CD14-positive monocyte (primary cell): ENCODE results near the gene UGT1A8. TPM values are rescaled to one million over a fixed set of nuclear protein-coding genes. Genes with fewer than 3 reads are reported as not detected.

Source experiments
- DNase-seq, 3 donors: peaks; one replicate each; pipeline ENCODE4 v3.0.0-alpha.2; 2011 to 2022
- H2AFZ ChIP-seq: 2 replicates; pipeline ENCODE4 v1.6.0; 2012; ENCODE audit warnings: mild to moderate bottlenecking, low read depth, low read length, inconsistent platforms; ENCODE audit not compliant: insufficient read depth, poor library complexity, severe bottlenecking
- H3K27ac ChIP-seq, 2 donors: 1 replicate in 1 of 2; 2 replicates in 1 of 2; pipeline ENCODE4 v1.5.1; 2012 to 2013; ENCODE audit warnings: low read length in 2 of 2, control low read depth in 1 of 2, inconsistent platforms in 1 of 2, low read depth in 1 of 2, mild to moderate bottlenecking in 1 of 2
- H3K27me3 ChIP-seq, 2 donors: one replicate each; pipeline versions ENCODE4 v1.6.0 to v1.6.1; 2011 to 2013; ENCODE audit warnings: low read length in 2 of 2; ENCODE audit not compliant: control insufficient read depth in 2 of 2, insufficient read depth in 2 of 2
- H3K36me3 ChIP-seq, 2 donors: replicated peaks in 1 of 2; 1 replicate in 1 of 2; 2 replicates in 1 of 2; pipeline versions ENCODE4 v1.5.1 to v1.6.1; 2012 to 2013; ENCODE audit warnings: low read length in 2 of 2, control low read depth in 1 of 2, inconsistent platforms in 1 of 2, mild to moderate bottlenecking in 1 of 2; ENCODE audit not compliant: insufficient read depth in 2 of 2, control insufficient read depth in 1 of 2
- H3K4me1 ChIP-seq, 2 donors: 1 replicate in 1 of 2; 2 replicates in 1 of 2; pipeline versions ENCODE4 v1.5.1 to v1.6.1; 2012 to 2013; ENCODE audit warnings: low read length in 2 of 2, control low read depth in 1 of 2, inconsistent platforms in 1 of 2, mild to moderate bottlenecking in 1 of 2, moderate library complexity in 1 of 2; ENCODE audit not compliant: insufficient read depth in 2 of 2, control insufficient read depth in 1 of 2
- H3K4me2 ChIP-seq: replicated peaks from 2 replicates; pipeline ENCODE3; 2012; ENCODE audit warnings: low read length, moderate library complexity, mild to moderate bottlenecking; ENCODE audit not compliant: poor library complexity, severe bottlenecking; ENCODE audit errors: extremely low read depth
- H3K4me3 ChIP-seq, 3 experiments: fragments of 200-600 bp in 1 of 3; sonication (generic) in 1 of 3; replicated peaks in 1 of 3; 1 replicate in 2 of 3; 2 replicates in 1 of 3; pipeline ENCODE4 v1.5.1; 2011 to 2013; ENCODE audit warnings: low read length in 3 of 3, mild to moderate bottlenecking in 3 of 3, control low read depth in 2 of 3, low read depth in 2 of 3, inconsistent platforms in 1 of 3, moderate library complexity in 1 of 3
- H3K79me2 ChIP-seq: 2 replicates; pipeline ENCODE4 v1.6.0; 2012; ENCODE audit warnings: mild to moderate bottlenecking, control low read depth, inconsistent platforms, low read length, moderate library complexity; ENCODE audit not compliant: insufficient read depth
- H3K9ac ChIP-seq: 2 replicates; pipeline ENCODE4 v1.6.0; 2017; ENCODE audit warnings: low read length, mild to moderate bottlenecking; ENCODE audit not compliant: insufficient read depth, poor library complexity, severe bottlenecking
- H3K9me3 ChIP-seq, 2 donors: replicated peaks in 1 of 2; 1 replicate in 1 of 2; 2 replicates in 1 of 2; pipeline versions ENCODE4 v1.5.1 to v1.6.1; 2012 to 2013; ENCODE audit warnings: low read length in 2 of 2, control low read depth in 1 of 2; ENCODE audit not compliant: control insufficient read depth in 1 of 2, insufficient read depth in 1 of 2
- H4K20me1 ChIP-seq: 2 replicates; pipeline ENCODE4 v1.6.0; 2012; ENCODE audit warnings: mild to moderate bottlenecking, low read length, control low read depth, moderate library complexity; ENCODE audit not compliant: insufficient read depth
- H3K27ac Mint-ChIP-seq, 7 donors: one replicate each; pipeline ENCODE4 v1.8.0; 2020; ENCODE audit warnings: mild to moderate bottlenecking in 7 of 7, mixed read lengths in 7 of 7, moderate library complexity in 6 of 7, inconsistent platforms in 2 of 7
- H3K27me3 Mint-ChIP-seq, 3 donors: one replicate each; pipeline ENCODE4 v1.8.0; 2021 to 2022; ENCODE audit warnings: low read depth in 3 of 3, mild to moderate bottlenecking in 3 of 3, mixed read lengths in 3 of 3, moderate library complexity in 3 of 3, inconsistent platforms in 1 of 3
- H3K36me3 Mint-ChIP-seq, 2 donors: one replicate each; pipeline ENCODE4 v1.8.0; 2020; ENCODE audit warnings: mixed read lengths in 2 of 2, inconsistent platforms in 1 of 2, mild to moderate bottlenecking in 1 of 2
- H3K4me1 Mint-ChIP-seq: one replicate; pipeline ENCODE4 v1.8.0; 2020; ENCODE audit warnings: mild to moderate bottlenecking, mixed read lengths
- H3K4me3 Mint-ChIP-seq, 2 donors: one replicate each; pipeline ENCODE4 v1.8.0; 2020; ENCODE audit warnings: mild to moderate bottlenecking in 2 of 2, mixed read lengths in 2 of 2, moderate library complexity in 1 of 2
- H3K9me3 Mint-ChIP-seq, 7 donors: one replicate each; pipeline ENCODE4 v1.8.0; 2020 to 2022; ENCODE audit warnings: mixed read lengths in 7 of 7, mild to moderate bottlenecking in 6 of 7, moderate library complexity in 6 of 7, inconsistent platforms in 2 of 7
- WGBS: methylation state at CpG from one replicate; pipeline ENCODE4 v1.1.5; 2013; ENCODE audit warnings: missing lambda C conversion rate; ENCODE audit not compliant: insufficient coverage; 5-methylcytosine and 5-hydroxymethylcytosine counted together
- intact Hi-C, 2 donors: fragments of 100-400 bp; cut with micrococcal nuclease; formaldehyde crosslinking; loops; one replicate each; pipeline versions ENCODE4 v1.15.0 to v1.15.1; 2023
- polyA plus RNA-seq, 3 donors: library from polyadenylated mRNA; depleted of rRNA in 1 of 3; unstranded in 2 of 3; stranded (reverse) in 1 of 3; fragments of 300-500 nt in 2 of 3; fragments of >200 nt in 1 of 3; fragmentation: Illumina TruSeq in 2 of 3; gene quantifications; 1 replicate in 2 of 3; 2 replicates in 1 of 3; pipeline ENCODE4 v1.2.3, GENCODE V29; 2012 to 2021
- TF ChIP-seq, protein P1 (sequence below): fragments of 200-600 bp; IDR thresholded peaks from one replicate; pipeline ENCODE4 v1.8.0; 2022; ENCODE audit warnings: antibody characterized with exemption, mild to moderate bottlenecking

Gene UGT1A8
- polyA plus RNA-seq, 3 donors, result not detected

DNA sequence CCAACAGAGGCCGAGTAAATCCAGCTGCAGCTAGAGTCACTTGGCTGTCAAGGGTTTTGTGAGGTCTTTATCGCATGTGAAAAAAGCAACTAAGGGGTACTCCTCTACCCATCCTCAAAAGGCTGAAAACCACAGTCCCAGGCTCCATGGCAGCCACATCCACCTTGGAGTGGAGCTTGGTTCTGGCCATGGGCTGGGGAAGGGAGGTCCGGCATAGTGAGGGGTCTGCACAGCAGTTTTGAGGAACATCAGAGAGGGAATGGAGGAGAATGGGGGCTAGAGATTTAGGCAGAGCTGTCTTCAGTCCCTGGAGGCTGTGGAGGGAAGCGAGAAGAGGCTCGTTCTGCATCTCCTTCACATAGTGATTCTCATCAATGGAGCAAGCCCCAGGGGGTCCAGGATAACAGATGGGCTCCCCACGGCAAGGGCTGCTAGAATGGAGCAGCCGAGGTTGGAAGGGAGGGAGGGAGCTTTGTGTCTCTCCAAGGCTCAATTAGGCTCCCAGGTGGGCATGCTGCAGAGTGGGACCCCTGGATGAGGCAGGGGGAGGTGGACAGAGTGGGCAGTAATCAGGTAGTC, 181.7 kb downstream of the UGT1A8 start:
- H3K79me2 ChIP-seq, result no peaks in the 10 kb centered on the region
- Mint-ChIP-seq H3K27ac (no peak overlapping the region), H3K27me3 (peaks cover 3 to 10% (median 5%) of the 10 kb centered on the region in 3 donors), H3K36me3 (no peaks in the 10 kb centered on the region), H3K4me3 (no peak overlapping the region), H3K4me1 (no peaks in the 10 kb centered on the region), H3K9me3 (peaks cover 0 to 3% (median 0%) of the 10 kb centered on the region in 7 donors)
- no peak overlapping the region for H2AFZ ChIP-seq
- DNase-seq, result no peak
- H3K9ac ChIP-seq, result no peak overlapping the region
- H3K27me3 ChIP-seq, result no peaks in the 10 kb centered on the region
- no peaks in the 10 kb centered on the region for H3K9me3 ChIP-seq
- H3K4me3 ChIP-seq, result no peak overlapping the region
- H3K36me3 ChIP-seq, result no peaks in the 10 kb centered on the region
- no peaks in the 10 kb centered on the region for H3K4me1 ChIP-seq
- TF ChIP-seq, protein P1, sequence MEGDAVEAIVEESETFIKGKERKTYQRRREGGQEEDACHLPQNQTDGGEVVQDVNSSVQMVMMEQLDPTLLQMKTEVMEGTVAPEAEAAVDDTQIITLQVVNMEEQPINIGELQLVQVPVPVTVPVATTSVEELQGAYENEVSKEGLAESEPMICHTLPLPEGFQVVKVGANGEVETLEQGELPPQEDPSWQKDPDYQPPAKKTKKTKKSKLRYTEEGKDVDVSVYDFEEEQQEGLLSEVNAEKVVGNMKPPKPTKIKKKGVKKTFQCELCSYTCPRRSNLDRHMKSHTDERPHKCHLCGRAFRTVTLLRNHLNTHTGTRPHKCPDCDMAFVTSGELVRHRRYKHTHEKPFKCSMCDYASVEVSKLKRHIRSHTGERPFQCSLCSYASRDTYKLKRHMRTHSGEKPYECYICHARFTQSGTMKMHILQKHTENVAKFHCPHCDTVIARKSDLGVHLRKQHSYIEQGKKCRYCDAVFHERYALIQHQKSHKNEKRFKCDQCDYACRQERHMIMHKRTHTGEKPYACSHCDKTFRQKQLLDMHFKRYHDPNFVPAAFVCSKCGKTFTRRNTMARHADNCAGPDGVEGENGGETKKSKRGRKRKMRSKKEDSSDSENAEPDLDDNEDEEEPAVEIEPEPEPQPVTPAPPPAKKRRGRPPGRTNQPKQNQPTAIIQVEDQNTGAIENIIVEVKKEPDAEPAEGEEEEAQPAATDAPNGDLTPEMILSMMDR, result no peak
- 47% methylated on average over 3 of the region's 7 CpGs for WGBS
- H3K27ac ChIP-seq, result no peak overlapping the region
- no peak overlapping the region for H3K4me2 ChIP-seq
- intact Hi-C loops, result no loop called here
- H4K20me1 ChIP-seq, result no peaks in the 10 kb centered on the region

DNA sequence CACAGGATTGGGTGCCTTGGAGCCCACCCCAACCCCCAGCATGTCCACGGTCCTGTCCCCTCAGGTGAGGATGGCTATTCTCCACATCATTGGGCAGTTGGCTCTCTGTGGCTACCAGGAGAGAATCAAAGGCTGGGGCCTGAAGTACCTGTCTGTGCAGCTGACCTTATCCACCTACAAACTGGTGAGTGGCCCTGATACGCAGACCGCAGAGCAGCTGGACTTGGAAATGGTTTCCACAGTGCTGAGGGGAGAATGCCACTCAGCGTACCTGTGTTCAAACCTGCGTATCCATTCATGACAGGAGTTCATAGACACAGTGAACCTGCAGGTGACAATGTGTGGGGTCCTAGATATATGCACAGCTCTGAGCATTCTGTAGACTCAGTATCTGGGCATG, 182.3 kb downstream of the UGT1A8 start:
- Mint-ChIP-seq H3K4me1 (no peaks in the 10 kb centered on the region), H3K27me3 (peaks cover 3 to 9% (median 5%) of the 10 kb centered on the region in 3 donors), H3K4me3 (no peak overlapping the region), H3K36me3 (no peaks in the 10 kb centered on the region), H3K27ac (peak overlapping the region in 1 of 7 donors; percentile 55), H3K9me3 (peaks cover 0 to 3% (median 0%) of the 10 kb centered on the region in 7 donors)
- Histone ChIP-seq H3K9ac (no peak overlapping the region), H3K9me3 (no peaks in the 10 kb centered on the region), H3K36me3 (no peaks in the 10 kb centered on the region), H3K79me2 (no peaks in the 10 kb centered on the region), H3K4me1 (no peaks in the 10 kb centered on the region), H3K4me2 (no peak overlapping the region), H2AFZ (no peak overlapping the region), H3K27me3 (no peaks in the 10 kb centered on the region), H3K27ac (no peak overlapping the region), H3K4me3 (no peak overlapping the region), H4K20me1 (no peaks in the 10 kb centered on the region)
- no peak for DNase-seq
- TF ChIP-seq, protein P1, result no peak
- intact Hi-C loops, result no loop called here
- whole genome bisulfite sequencing, result 60% methylated on average over 5 of the region's 5 CpGs
